ENCODE data around the gene ATR. TPM values are rescaled to one million over a fixed set of nuclear protein-coding genes. Genes with fewer than 3 reads are reported as not detected.

Gene ATR
- total RNA-seq, result 10 to 100 TPM; 10.3 to 17.0 (median 11.1) TPM
- polyA plus RNA-seq, result 1 to 10 TPM; 5.4 to 6.7 TPM
- long read RNA-seq, donor 1, partial matches to known transcripts, result 3 of 4 reads
- long read RNA-seq, donor 1, other reads (novel, unspliced or antisense), result 1 of 4 reads
- long read RNA-seq, donor 2, partial matches to known transcripts, result 18 of 21 reads
- long read RNA-seq, donor 2, other reads (novel, unspliced or antisense), result 3 of 21 reads
- long read RNA-seq, donor 3, partial matches to known transcripts, result 7 of 8 reads
- long read RNA-seq, donor 3, other reads (novel, unspliced or antisense), result 1 of 8 reads

DNA sequence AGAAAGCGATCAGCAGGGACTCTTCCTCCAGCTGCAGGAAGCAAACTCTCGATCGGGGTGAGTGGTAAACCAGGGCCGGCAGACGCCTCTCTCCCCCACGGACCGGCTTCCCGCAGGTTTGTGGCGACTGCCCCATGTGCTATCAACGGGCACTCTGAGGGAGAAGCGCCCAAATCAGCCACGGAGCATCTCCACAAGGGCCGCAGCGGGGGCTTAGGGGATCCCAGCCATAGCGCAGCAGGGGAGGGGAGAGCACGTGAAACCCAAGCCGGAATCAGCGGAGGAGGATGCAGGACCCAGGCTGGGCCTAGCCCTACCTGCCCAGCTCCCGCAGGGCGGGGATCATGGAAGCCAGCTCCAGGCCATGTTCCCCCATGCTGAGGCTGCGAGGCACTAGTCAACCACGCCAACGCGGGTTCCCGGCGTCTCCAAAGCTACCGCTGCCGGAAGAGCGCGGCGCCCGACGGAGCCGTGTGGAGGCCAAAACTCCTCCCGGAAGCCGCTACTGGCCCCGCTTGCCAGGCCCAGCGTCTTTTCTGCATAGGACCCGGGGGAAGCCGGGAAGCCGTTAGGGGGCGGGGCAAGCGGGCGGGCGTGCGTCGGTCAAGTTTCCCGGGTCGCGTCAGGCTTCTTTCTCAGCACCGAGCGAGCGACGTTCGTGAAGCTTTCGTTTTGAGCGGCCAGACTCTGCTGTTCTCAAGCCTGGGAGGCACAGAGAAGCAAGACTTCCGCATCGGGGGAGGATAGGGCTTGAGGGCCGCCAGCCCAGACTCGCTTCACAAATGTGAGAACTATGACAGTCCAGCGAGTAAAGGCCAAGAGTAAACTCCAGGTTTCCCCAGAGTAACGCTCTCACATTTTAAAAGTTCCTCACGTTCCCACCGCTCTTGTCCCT is at the start of gene ATR:
Gene ATR (minus strand): TSS at position 405 of the 895 bp plus-strand sequence. CDS start 29 bp downstream, at position 376.
- WGBS, 4 donors, result 0 to 1% (median 0%) methylated on average over 22 to 65 of the region's 65 CpGs
- TF ChIP-seq, protein P1, sequence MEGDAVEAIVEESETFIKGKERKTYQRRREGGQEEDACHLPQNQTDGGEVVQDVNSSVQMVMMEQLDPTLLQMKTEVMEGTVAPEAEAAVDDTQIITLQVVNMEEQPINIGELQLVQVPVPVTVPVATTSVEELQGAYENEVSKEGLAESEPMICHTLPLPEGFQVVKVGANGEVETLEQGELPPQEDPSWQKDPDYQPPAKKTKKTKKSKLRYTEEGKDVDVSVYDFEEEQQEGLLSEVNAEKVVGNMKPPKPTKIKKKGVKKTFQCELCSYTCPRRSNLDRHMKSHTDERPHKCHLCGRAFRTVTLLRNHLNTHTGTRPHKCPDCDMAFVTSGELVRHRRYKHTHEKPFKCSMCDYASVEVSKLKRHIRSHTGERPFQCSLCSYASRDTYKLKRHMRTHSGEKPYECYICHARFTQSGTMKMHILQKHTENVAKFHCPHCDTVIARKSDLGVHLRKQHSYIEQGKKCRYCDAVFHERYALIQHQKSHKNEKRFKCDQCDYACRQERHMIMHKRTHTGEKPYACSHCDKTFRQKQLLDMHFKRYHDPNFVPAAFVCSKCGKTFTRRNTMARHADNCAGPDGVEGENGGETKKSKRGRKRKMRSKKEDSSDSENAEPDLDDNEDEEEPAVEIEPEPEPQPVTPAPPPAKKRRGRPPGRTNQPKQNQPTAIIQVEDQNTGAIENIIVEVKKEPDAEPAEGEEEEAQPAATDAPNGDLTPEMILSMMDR (IDR thresholded peaks at IDR 0.05), result peak in 3 of 12 donors; percentile 8 to 18 (median 16)
- TF ChIP-seq POLR2A (IDR thresholded peaks at IDR 0.05), result no peak
- intact Hi-C loops (cut with DNase I), result loop anchor here in 3 of 10 donors (2.0 to 5.0 kb wide), 3 partner anchors 146 to 424 kb away; partner anchors contain the start of genes U2SURP (in 3 of the 3) and TRPC1 (in 1 of the 3)
- DNase-seq (peak; percentile 97 to 98 (median 98)), ATAC-seq (peak; percentile 99)
- Histone ChIP-seq H3K4me1 (peaks cover 0 to 50% (median 24%) of the 10 kb centered on the region in 12 donors), H3K9me3 (no peaks in the 10 kb centered on the region), H3K36me3 (no peaks in the 10 kb centered on the region), H3K27me3 (no peaks in the 10 kb centered on the region), H3K27ac (peak within 1 kb of the TSS; percentile 72 to 97 (median 91)), H3K4me3 (peak within 1 kb of the TSS; percentile 53 to 97 (median 88))

DNA sequence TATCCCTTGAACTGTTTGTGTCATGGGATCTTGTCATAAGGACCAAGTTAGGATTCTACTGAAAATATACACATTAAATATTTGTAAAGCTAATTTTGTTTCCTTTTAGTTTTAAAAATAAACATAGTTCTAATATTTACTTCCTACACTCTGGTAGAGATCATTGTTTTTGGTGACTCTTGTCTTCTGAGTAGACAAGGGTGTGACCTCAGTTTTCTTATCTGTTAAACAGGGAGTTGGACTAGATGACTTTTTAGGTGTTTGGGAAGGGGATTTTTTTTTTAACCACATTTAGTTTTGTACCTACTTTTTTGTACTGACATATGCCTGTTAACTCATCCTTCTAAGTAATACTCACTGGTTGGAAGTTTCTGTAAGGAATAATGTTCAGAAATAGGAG is 48.4 kb upstream of the ATR start:
- DNase-seq (no peak), ATAC-seq (no peak)
- H3K4me1 ChIP-seq, result no peaks in the 10 kb centered on the region
- intact Hi-C loops (cut with DNase I), result no loop called here
- no peak for TF ChIP-seq POLR2A (IDR thresholded peaks at IDR 0.05)
- TF ChIP-seq, protein P1 (IDR thresholded peaks at IDR 0.05), result no peak
- no peaks in the 10 kb centered on the region for H3K9me3 ChIP-seq
- no peaks in the 10 kb centered on the region for H3K27me3 ChIP-seq
- no peak overlapping the region for H3K27ac ChIP-seq
- H3K36me3 ChIP-seq, result no peaks in the 10 kb centered on the region
- H3K4me3 ChIP-seq, result no peak overlapping the region

DNA sequence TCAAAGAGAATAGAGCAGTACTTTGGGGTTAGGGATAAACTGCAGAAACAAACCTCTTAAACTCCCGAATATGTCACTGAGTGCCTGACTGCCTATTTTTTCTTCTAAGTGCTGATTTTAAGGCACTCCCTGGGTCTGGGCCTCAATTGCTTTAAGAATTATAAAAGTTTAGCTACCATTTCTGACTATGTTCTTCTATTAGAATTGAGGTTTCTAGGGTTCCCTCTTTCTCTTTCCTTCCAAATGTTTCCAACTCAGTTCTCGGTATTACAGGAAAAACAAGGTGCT is 46.6 kb upstream of the ATR start:
- no peak for DNase-seq
- no peak for ATAC-seq
- H3K4me1 ChIP-seq, result no peaks in the 10 kb centered on the region
- TF ChIP-seq, protein P1 (IDR thresholded peaks at IDR 0.05), result no peak
- no peak for TF ChIP-seq POLR2A (IDR thresholded peaks at IDR 0.05)
- no peak overlapping the region for H3K4me3 ChIP-seq
- 85 to 92% (median 91%) methylated on average over 2 of the region's 2 CpGs for WGBS, 4 donors
- intact Hi-C loops (cut with DNase I), result no loop called here
- no peaks in the 10 kb centered on the region for H3K27me3 ChIP-seq
- H3K27ac ChIP-seq, result no peak overlapping the region
- H3K9me3 ChIP-seq, result no peaks in the 10 kb centered on the region
- H3K36me3 ChIP-seq, result no peaks in the 10 kb centered on the region

Measured in heart left ventricle (tissue), 16 donors.